ENCODE measurements around the gene BOLA3. TPM values are rescaled to one million over a fixed set of nuclear protein-coding genes. Genes with fewer than 3 reads are reported as not detected.
A peak's percentile ranks its signal among the peaks of the same experiment; 100 is the strongest.

The BOLA3 gene
- total RNA-seq, 1 experiment from 2014 or later, result 30.4 TPM

GRCh38 chr2:74119912-74120825, 27.5 kb downstream of the BOLA3 start:
- peak overlapping the region; percentile 89 for H3K4me3 ChIP-seq
- peaks cover 9% of the 10 kb centered on the region; the same call in 1 of the 2 replicates for H3K4me1 ChIP-seq (replicated peaks; ENCODE audit: insufficient read depth)
- peak; percentile 69 to 85 for DNase-seq
- H3K27me3 ChIP-seq (ENCODE audit: insufficient read depth, low read depth), result no peaks in the 10 kb centered on the region
- H3K79me2 ChIP-seq (ENCODE audit: low read depth), result no peaks in the 10 kb centered on the region
- peak overlapping the region; percentile 91 for H2AFZ ChIP-seq
- H3K4me2 ChIP-seq, result peak overlapping the region; percentile 70
- no peaks in the 10 kb centered on the region for H3K36me3 ChIP-seq (ENCODE audit: low read depth)
- H3K9me2 ChIP-seq (ENCODE audit: insufficient read depth), result no peaks in the 10 kb centered on the region
- intact Hi-C loops (cut with micrococcal nuclease; ENCODE audit: unreplicated experiment), result no loop called here
- TSS peak; percentile 71 for BruUV-seq (replicated peaks)
- TF ChIP-seq EZH2 (IDR thresholded peaks at IDR 0.05; ENCODE audit: low read depth), result no peak
- TF ChIP-seq CTCF (conservative IDR thresholded peaks at IDR 0.05), result peak; percentile 69
- peak overlapping the region; percentile 75 for H3K27ac ChIP-seq
- H4K20me1 ChIP-seq (ENCODE audit: insufficient read depth), result no peaks in the 10 kb centered on the region
- peaks cover 11% of the 10 kb centered on the region for H3F3A ChIP-seq (ENCODE audit: insufficient read depth, low read depth)
- ChIA-PET POLR2A (ENCODE audit: unreplicated experiment) (interaction anchor here (0.6 to 0.7 kb wide), 4 partner anchors 28 to 1227 kb away, joined by 3 to 5 read pairs (median 4); partner anchors contain the start of gene BOLA3), CTCF (interaction anchor here (0.5 to 1.0 kb wide), 7 partner anchors 10 to 464 kb away, joined by 3 to 9 read pairs (median 4); partner anchors contain the start of gene STAMBP)
- peaks cover 16% of the 10 kb centered on the region for H3K9me3 ChIP-seq (ENCODE audit: insufficient read depth, low read depth)

GRCh38 chr2:74119339-74119738, 28.4 kb downstream of the BOLA3 start:
- BruUV-seq (replicated peaks), result TSS peak; percentile 84
- Histone ChIP-seq H3K4me3 (peak overlapping the region; percentile 89), H3K9me2 (ENCODE audit: insufficient read depth) (no peaks in the 10 kb centered on the region), H3K27me3 (ENCODE audit: insufficient read depth, low read depth) (no peaks in the 10 kb centered on the region), H2AFZ (peak overlapping the region; percentile 91; the same call in 1 of the 2 replicates), H3K9me3 (ENCODE audit: insufficient read depth, low read depth) (peaks cover 16% of the 10 kb centered on the region), H4K20me1 (ENCODE audit: insufficient read depth) (no peaks in the 10 kb centered on the region), H3K36me3 (ENCODE audit: low read depth) (no peaks in the 10 kb centered on the region), H3K27ac (no peak overlapping the region), H3K4me2 (peak overlapping the region; percentile 70), H3K4me1 (replicated peaks; ENCODE audit: insufficient read depth) (peaks cover 9% of the 10 kb centered on the region; the same call in 1 of the 2 replicates), H3K79me2 (ENCODE audit: low read depth) (no peaks in the 10 kb centered on the region), H3F3A (ENCODE audit: insufficient read depth, low read depth) (peaks cover 11% of the 10 kb centered on the region)
- intact Hi-C loops (cut with micrococcal nuclease; ENCODE audit: unreplicated experiment), result no loop called here
- ChIA-PET POLR2A (ENCODE audit: unreplicated experiment) (no interaction called here), CTCF (no interaction called here)
- no peak for DNase-seq
- no peak for TF ChIP-seq EZH2 (IDR thresholded peaks at IDR 0.05; ENCODE audit: low read depth)
- no peak; the same call in 1 of the 2 replicates for TF ChIP-seq CTCF (conservative IDR thresholded peaks at IDR 0.05)

- intact Hi-C loops (cut with micrococcal nuclease; ENCODE audit: unreplicated experiment), result no loop called here
- Histone ChIP-seq H2AFZ (no peak overlapping the region), H3K27ac (no peak overlapping the region), H3K27me3 (ENCODE audit: insufficient read depth, low read depth) (no peaks in the 10 kb centered on the region), H3K36me3 (ENCODE audit: low read depth) (no peaks in the 10 kb centered on the region), H3K4me3 (no peak overlapping the region), H3K79me2 (ENCODE audit: low read depth) (no peaks in the 10 kb centered on the region), H3K9me3 (ENCODE audit: insufficient read depth, low read depth) (no peaks in the 10 kb centered on the region), H4K20me1 (ENCODE audit: insufficient read depth) (no peaks in the 10 kb centered on the region), H3K4me1 (replicated peaks; ENCODE audit: insufficient read depth) (no peaks in the 10 kb centered on the region), H3F3A (ENCODE audit: insufficient read depth, low read depth) (no peaks in the 10 kb centered on the region), H3K9me2 (ENCODE audit: insufficient read depth) (no peaks in the 10 kb centered on the region), H3K4me2 (no peak overlapping the region)
- ChIA-PET POLR2A (ENCODE audit: unreplicated experiment) (no interaction called here), CTCF (no interaction called here)
- no TSS peak for BruUV-seq (replicated peaks)
- no peak for TF ChIP-seq CTCF (conservative IDR thresholded peaks at IDR 0.05)
- no peak for TF ChIP-seq EZH2 (IDR thresholded peaks at IDR 0.05; ENCODE audit: low read depth)
- DNase-seq, result no peak
Measured at GRCh38 chr2:74111380-74111779, 36.3 kb downstream of the BOLA3 start.
